A549 treated with AZD9567 at 1 μM for 4 hours (cell line): ENCODE data around the gene XKR7. TPM values are rescaled to one million over a fixed set of nuclear protein-coding genes. Genes with fewer than 3 reads are reported as not detected.

ENCODE experiments used
- total RNA-seq: library from RNA; stranded (reverse); fragments of 200-300 nt; extraction: Qiagen RNA extraction; gene quantifications from 5 replicates; pipeline ENCODE4 v1.2.3, GENCODE V29; 2022; ENCODE audit not compliant: insufficient read depth

The XKR7 gene
- total RNA-seq: 0.01 TPM in 4 of 5 replicates, not detected in the other

GRCh38 chr20:31967830-31968249 lies at the start of gene XKR7:
XKR7 (plus strand) TSS chr20:31968151; CDS start chr20:31968176, 25 bp downstream.

GRCh38 chr20:31951530-31952453 lies 16.2 kb upstream of the XKR7 start, which contains the start of gene PDRG1:
PDRG1 (minus strand) TSS chr20:31952046; CDS start chr20:31951961, 85 bp downstream.

GRCh38 chr20:32010101-32010500 lies 42.1 kb downstream of the XKR7 start, which contains the start of gene CCM2L:
CCM2L (plus strand) TSS chr20:32010438; CDS start chr20:32010455, 17 bp downstream.

GRCh38 chr20:32052090-32052777 lies 84.3 kb downstream of the XKR7 start, which contains the start of gene HCK:
HCK (plus strand) TSS chr20:32052242.

Other genes with a start within 250 kb of the XKR7 start
- 255 to 274 TPM (median 268 TPM) in 5 replicates for gene BCL2L1, start 245.3 kb upstream of the XKR7 start, total RNA-seq
- 91.0 to 117 TPM (median 98.2 TPM) in 5 replicates for gene TPX2, start 228.9 kb upstream of the XKR7 start, total RNA-seq
- 0.37 to 1.00 TPM (median 0.52 TPM) in 4 of 5 replicates, not detected in the other for gene MYLK2, start 148.8 kb upstream of the XKR7 start, total RNA-seq
- 0.12 to 0.47 TPM (median 0.29 TPM) in 4 of 5 replicates, not detected in the other for gene FOXS1, start 122.5 kb upstream of the XKR7 start, total RNA-seq
- 0.73 to 1.0 TPM (median 0.88 TPM) in 4 of 5 replicates, not detected in the other for gene DUSP15, start 97.6 kb upstream of the XKR7 start, total RNA-seq
- 0.03 to 0.15 TPM (median 0.11 TPM) in 4 of 5 replicates, not detected in the other for gene TTLL9, start 97.5 kb upstream of the XKR7 start, total RNA-seq
- 30.6 to 37.3 TPM (median 34.6 TPM) in 5 replicates for gene PDRG1, start 16.1 kb upstream of the XKR7 start, total RNA-seq
- gene CCM2L, start 42.3 kb downstream of the XKR7 start, total RNA-seq: 0.36 to 0.63 TPM (median 0.50 TPM) in 4 of 5 replicates, not detected in the other
- 0.03 to 0.09 TPM (median 0.09 TPM) in 4 of 5 replicates, not detected in the other for gene HCK, start 84.1 kb downstream of the XKR7 start, total RNA-seq
- 34.5 to 36.8 TPM (median 36.2 TPM) in 5 replicates for gene TM9SF4, start 141.6 kb downstream of the XKR7 start, total RNA-seq
- 13.8 to 15.4 TPM (median 14.2 TPM) in 5 replicates for gene PLAGL2, start 239.6 kb downstream of the XKR7 start, total RNA-seq
- 37.6 to 47.0 TPM (median 46.3 TPM) in 5 replicates for gene POFUT1, start 239.7 kb downstream of the XKR7 start, total RNA-seq